ENCODE measurements around the gene SIGLEC1.

SIGLEC1 gene

GRCh38 chr20:3677733-3678132 is 34.7 kb downstream of the SIGLEC1 start:
- no peak for DNase-seq

DNA sequence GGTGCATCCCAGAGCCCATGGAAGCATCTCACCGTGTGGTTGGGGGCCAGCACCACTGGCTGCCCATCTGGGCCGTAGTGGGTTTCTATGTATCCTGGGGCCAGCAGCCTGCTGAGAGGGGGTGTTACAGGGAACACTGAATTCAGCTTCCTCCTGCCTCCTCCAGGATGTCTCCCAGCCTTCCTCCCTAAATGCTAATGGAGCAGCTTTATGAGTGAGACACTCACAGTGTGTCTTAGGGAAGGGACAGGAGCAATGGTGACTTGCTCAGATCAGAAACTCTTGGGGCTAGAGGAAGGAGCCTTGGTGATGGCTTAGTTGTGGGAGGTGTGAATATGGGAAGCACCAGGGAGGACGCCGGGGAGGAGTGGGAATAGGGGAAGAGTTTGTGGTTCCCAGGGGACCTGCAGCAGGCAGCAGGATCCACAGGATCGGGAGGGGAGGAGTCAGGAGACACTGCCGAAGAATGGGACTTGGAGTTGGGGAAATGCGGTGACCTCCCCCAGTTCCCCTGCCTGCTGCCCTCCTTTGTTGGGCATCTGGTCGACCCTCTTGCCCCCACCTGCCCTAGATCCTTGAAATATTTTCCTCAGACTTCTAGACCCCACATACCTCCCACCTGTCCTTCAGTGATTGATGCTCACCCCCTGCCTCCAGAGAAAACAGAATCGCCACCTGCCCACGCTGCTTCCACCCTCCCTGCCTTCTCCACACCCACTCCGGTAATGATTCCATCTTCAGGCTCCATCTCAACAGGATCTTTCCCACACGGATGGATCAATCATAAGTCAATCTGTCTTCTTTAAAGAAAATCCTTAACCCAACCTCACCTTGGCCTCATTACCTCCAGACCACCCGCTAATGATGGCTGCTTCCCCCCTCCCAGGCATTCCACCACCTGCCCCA is 37.2 kb downstream of the SIGLEC1 start:
- no peak for DNase-seq

DNA sequence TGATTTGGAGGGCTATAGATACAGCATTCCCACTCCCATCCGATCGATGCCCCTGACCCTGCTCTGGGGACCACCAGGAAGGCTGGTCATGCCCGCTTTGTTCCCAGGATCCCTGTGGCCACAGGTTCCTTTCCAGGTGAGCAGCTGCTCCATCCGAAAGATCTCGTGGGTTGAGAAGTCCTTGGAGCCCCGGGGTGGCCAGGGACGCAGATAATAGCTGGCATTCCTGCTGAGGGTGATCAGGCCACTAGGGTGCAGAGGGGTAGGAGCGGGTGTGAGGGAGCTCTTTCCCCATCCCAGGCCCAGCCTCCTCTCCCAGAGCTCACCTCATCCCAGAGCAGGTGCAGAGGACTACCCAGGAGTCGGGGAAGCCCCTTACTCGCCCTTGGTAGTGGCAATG is 38.0 kb downstream of the SIGLEC1 start:
- DNase-seq = no peak

- DNase-seq = no peak
These were observed 39.0 kb downstream of the SIGLEC1 start for GRCh38 chr20:3673221-3674070.

DNA sequence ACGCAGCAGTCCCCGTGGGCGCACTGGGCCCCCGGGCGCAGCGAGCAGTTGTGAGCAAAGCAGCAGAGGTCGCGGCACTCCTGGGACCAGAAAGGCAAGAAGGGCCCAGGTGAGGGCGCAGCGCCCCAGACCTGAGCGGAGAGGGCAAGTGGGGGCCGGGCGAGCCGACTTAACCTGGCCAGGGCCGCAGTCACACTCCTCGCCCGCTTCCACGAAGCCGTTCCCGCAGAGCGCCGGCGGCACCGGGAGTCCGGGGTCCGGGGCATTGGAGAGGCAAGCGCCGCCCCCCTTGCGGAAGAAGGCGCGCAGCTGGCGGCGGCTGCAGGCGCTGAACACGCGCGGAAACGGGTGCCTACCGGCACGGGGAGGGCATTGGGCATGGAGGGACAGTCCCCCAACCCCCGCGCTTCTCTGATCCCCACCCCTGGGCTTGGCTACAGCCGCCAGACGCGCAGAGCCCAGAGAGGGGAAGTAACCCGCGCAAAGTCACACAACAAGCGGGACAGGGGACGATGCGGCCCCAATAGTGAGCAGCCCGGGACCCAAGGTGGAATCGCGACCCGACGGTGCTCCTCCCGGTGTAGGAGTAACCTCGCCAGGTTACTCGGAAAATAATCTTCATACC is 39.7 kb downstream of the SIGLEC1 start:
- no peak for DNase-seq

GRCh38 chr20:3671986-3672546 is 40.3 kb downstream of the SIGLEC1 start:
- no peak for DNase-seq

- no peak for DNase-seq
These were observed 41.5 kb downstream of the SIGLEC1 start for GRCh38 chr20:3670945-3671344.

GRCh38 chr20:3670511-3670910 is 41.9 kb downstream of the SIGLEC1 start:
- DNase-seq = no peak

DNA sequence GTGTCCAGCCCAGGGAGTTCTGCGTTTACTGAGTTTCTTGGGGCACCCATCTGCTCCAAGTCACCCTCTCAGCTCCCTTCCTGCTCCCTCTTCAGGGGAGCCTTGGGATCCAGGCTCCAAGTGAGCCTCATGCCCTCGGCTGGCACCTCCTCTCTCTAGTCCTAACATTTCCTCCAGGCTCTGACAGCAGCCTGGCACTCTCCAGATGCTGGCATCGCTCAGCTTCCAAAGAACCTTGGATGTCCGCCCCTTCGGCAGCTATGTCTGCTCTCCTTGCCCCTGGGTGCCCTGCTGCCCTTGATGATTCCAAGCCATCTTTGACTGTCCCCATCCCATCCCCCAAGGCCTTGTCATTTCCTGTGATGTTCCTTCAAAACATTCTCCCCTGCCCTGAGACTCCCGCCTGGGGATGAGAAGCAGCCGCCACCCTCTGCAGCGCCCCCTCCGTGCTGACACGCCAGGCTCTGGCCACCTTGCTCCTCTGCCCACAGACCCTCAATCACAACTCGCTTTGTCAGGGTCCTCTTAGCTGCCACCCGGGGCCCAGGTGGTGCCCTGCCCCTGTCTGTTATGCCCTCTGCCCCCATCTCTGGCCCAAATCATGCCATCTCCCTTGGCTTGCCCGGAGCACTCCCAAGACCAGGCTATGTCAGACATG is 42.6 kb downstream of the SIGLEC1 start:
- no peak for DNase-seq

DNA sequence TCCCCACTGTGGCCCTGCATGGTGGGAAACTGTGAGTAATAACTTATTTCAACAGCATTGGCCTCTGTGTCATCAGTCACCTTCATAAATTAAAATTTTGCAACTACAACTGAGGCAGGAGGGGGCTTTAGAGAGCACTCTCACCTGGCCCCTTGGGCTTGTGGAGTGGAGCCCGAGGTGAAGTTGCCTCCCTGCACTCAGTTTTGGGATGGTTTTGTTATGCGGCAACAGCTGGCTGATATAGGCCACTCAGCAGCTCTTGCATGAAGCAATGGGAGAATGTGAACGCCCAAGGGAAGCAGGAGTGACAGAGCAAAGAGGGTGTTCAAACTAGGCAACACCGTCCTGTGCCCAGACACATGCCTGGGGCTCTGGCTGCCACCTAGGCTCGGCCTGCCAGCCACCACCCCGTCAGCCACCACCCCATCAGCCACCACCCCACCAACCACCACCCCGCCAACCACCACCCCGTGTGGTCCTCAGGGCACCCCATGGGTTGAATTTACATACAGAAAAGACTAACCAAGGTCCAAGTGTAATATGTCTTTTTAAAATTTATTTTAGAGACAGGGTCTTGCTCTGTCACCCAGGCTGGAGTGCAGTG is 44.9 kb downstream of the SIGLEC1 start:
- no peak for DNase-seq

DNA sequence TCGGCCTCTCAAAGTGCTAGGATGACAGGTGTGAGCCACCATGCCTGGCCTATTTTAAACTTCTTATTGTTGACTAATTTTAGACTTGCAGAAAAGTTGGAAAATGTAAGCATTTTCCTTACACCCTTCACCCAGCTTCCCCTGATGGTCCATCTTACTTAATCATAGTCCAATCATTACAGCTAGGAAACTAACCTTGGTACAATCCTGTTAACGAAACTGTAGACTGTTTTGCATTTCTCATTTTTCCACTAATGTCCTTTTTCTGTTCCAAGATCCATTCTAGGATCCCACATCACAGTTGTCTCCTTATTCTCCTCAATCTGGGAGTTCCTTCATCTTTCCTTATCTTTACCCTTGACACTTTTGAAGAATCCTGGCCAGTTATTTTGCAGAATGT is 48.5 kb downstream of the SIGLEC1 start:
- DNase-seq = no peak

DNA sequence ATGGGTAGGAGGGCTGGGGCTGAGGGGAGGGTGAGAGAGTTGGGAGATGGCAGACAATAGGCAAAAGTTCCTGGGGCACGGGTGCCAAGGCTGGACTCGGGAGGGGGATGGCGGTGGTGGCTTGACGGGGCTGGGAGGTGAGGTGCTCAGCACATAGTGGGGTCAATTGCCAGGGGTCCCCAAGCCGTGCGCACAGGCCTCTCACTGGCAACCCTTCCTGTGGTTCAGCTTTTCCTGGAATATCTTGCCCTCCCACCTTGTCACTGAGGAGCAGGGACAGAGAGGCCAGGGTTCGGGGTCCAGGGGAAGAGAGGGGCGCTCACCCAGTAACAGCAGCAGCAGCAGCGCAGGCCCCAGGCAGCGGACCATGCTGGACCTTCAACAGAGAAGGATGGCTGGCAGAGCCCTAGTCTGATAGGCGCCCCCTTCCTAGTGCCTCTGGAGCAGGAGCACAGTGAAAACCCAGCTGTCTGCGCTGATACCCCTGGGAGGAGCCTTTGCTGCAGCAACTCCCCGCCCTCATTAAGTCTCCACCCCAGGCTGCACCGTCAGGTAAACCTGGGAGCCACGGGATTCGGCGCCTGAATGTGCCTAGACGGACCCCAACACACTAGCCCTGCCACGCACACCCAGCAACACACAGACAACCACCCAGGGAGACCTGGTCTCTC is 49.2 kb downstream of the SIGLEC1 start, which contains the start of gene GFRA4:
Gene GFRA4 (minus strand): TSS at position 369 of the 671 bp plus-strand sequence. CDS start 0 bp downstream, at position 369.
- DNase-seq = no peak

Data from activated CD8-positive, alpha-beta memory T cell treated with anti-CD3 and anti-CD28 coated beads for 24 hours (primary cell).